Osteoblast (primary cell): ENCODE measurements around the gene SAMD7. TPM values are rescaled to one million over a fixed set of nuclear protein-coding genes. Genes with fewer than 3 reads are reported as not detected.
A peak's percentile ranks its signal among the peaks of the same experiment; 100 is the strongest.

Source experiments
- DNase-seq: peaks from one replicate; pipeline ENCODE4 v3.0.0; 2011; ENCODE audit warnings: low spot score, mixed read lengths; ENCODE audit not compliant: insufficient read length; ENCODE audit errors: missing footprints
- H2AFZ ChIP-seq: 2 replicates; pipeline ENCODE4 v1.6.0; 2011; ENCODE audit warnings: mild to moderate bottlenecking, low read length
- H3K27ac ChIP-seq: 2 replicates; pipeline ENCODE4 v1.5.1; 2011; ENCODE audit warnings: mild to moderate bottlenecking, low read depth, low read length, moderate library complexity
- H3K27me3 ChIP-seq: 2 replicates; pipeline ENCODE4 v1.6.0; 2012; ENCODE audit warnings: mild to moderate bottlenecking, control low read depth, inconsistent platforms, low read length, moderate library complexity; ENCODE audit not compliant: insufficient read depth
- H3K36me3 ChIP-seq: 2 replicates; pipeline ENCODE4 v1.5.1; 2011; ENCODE audit warnings: mild to moderate bottlenecking, low read length, control low read depth, moderate library complexity; ENCODE audit not compliant: insufficient read depth
- H3K4me1 ChIP-seq: 2 replicates; pipeline ENCODE4 v1.5.1; 2011; ENCODE audit warnings: mild to moderate bottlenecking, low read length, control low read depth, moderate library complexity; ENCODE audit not compliant: insufficient read depth
- H3K4me2 ChIP-seq: 2 replicates; pipeline ENCODE4 v1.6.0; 2011; ENCODE audit warnings: mild to moderate bottlenecking, low read length; ENCODE audit not compliant: insufficient read depth
- H3K4me3 ChIP-seq: fragments of 200-600 bp; sonication (generic); 3 replicates; pipeline ENCODE4 v1.5.1; 2012; ENCODE audit warnings: mild to moderate bottlenecking, low read length, inconsistent platforms; ENCODE audit not compliant: insufficient read depth
- H3K79me2 ChIP-seq: 2 replicates; pipeline ENCODE4 v1.6.0; 2012; ENCODE audit warnings: mild to moderate bottlenecking, low read length, control low read depth, inconsistent platforms; ENCODE audit not compliant: insufficient read depth
- H3K9me3 ChIP-seq: 2 replicates; pipeline ENCODE4 v1.5.1; 2011; ENCODE audit warnings: low read depth, low read length, control low read depth
- H4K20me1 ChIP-seq: 2 replicates; pipeline ENCODE4 v1.6.0; 2012; ENCODE audit warnings: mild to moderate bottlenecking, low read length, control low read depth; ENCODE audit not compliant: insufficient read depth
- total RNA-seq: library from RNA; depleted of rRNA; stranded (reverse); fragments of >200 nt; gene quantifications from 2 replicates; pipeline ENCODE4 v1.2.3, GENCODE V29; 2012
- TF ChIP-seq, protein P1 (sequence below): IDR thresholded peaks from 2 replicates; pipeline ENCODE4 v1.5.1; 2011; ENCODE audit warnings: mild to moderate bottlenecking, low read depth, low read length, moderate library complexity; ENCODE audit errors: extremely low read depth

Gene SAMD7
- total RNA-seq, 1 donor = not detected

DNA sequence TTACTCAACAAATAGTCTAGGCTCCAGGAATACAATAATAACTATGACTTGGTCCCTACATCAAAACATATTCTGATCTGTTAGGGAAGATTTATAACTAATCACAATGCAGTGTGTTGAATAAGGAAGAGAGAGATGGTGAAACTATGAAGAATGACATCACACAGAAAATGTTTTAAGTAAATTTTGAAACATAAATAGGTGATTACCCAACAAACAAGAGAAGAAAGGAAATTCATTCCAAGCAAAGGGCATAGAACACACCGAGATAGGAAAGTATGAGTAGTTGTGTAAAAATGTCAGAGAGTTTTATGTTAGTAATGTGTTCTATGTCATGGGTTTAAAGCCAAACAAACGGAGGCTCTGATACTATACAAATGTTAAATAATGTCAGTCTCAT is 68.7 kb downstream of the SAMD7 start:
- TF ChIP-seq, protein P1, sequence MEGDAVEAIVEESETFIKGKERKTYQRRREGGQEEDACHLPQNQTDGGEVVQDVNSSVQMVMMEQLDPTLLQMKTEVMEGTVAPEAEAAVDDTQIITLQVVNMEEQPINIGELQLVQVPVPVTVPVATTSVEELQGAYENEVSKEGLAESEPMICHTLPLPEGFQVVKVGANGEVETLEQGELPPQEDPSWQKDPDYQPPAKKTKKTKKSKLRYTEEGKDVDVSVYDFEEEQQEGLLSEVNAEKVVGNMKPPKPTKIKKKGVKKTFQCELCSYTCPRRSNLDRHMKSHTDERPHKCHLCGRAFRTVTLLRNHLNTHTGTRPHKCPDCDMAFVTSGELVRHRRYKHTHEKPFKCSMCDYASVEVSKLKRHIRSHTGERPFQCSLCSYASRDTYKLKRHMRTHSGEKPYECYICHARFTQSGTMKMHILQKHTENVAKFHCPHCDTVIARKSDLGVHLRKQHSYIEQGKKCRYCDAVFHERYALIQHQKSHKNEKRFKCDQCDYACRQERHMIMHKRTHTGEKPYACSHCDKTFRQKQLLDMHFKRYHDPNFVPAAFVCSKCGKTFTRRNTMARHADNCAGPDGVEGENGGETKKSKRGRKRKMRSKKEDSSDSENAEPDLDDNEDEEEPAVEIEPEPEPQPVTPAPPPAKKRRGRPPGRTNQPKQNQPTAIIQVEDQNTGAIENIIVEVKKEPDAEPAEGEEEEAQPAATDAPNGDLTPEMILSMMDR = no peak
- peaks cover 83% of the 10 kb centered on the region for H3K36me3 ChIP-seq
- H4K20me1 ChIP-seq = peaks cover 7% of the 10 kb centered on the region
- no peaks in the 10 kb centered on the region for H3K4me1 ChIP-seq
- H3K79me2 ChIP-seq = peaks cover 24% of the 10 kb centered on the region
- H3K27ac ChIP-seq = peak overlapping the region; percentile 51
- H2AFZ ChIP-seq = no peak overlapping the region
- H3K4me2 ChIP-seq = no peak overlapping the region
- no peak overlapping the region for H3K4me3 ChIP-seq
- no peaks in the 10 kb centered on the region for H3K9me3 ChIP-seq
- no peak for DNase-seq
- H3K27me3 ChIP-seq = no peaks in the 10 kb centered on the region

DNA sequence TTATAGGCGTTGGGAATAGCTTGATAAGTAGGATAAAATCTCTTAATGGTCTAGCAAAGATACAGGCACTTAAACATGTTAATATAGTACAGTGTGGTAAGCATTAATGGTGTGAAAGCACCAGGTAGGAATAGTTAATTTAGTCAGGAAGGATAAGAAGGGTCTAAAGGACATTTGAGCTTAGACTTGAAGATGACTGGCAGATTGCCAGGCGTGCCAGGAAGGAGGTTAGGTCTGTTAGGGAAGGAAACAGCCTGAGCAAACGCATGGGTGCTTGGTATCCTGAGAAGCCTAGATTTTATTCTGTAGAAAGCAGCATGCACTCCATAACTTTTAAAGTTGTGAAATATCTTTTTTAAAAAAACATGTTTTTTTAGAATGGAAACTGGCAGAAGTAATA is 72.9 kb downstream of the SAMD7 start:
- TF ChIP-seq, protein P1 = no peak
- Histone ChIP-seq H3K36me3 (peaks cover 92% of the 10 kb centered on the region), H3K4me1 (no peaks in the 10 kb centered on the region), H4K20me1 (peaks cover 5% of the 10 kb centered on the region), H3K79me2 (peaks cover 3% of the 10 kb centered on the region), H3K4me2 (no peak overlapping the region), H2AFZ (no peak overlapping the region), H3K4me3 (no peak overlapping the region), H3K27me3 (no peaks in the 10 kb centered on the region), H3K27ac (no peak overlapping the region), H3K9me3 (no peaks in the 10 kb centered on the region)
- no peak for DNase-seq

Other genes starting within 250 kb of the SAMD7 start
- 2.2 and 5.6 TPM in 2 replicates for gene MECOM, start 247.9 kb upstream of the SAMD7 start, total RNA-seq
- gene TERC, start 146.5 kb upstream of the SAMD7 start, total RNA-seq = 144 and 200 TPM in 2 replicates
- gene ACTRT3, start 142.0 kb upstream of the SAMD7 start, total RNA-seq = 4.3 and 4.7 TPM in 2 replicates
- gene MYNN, start 138.2 kb upstream of the SAMD7 start, total RNA-seq = 22.1 and 26.8 TPM in 2 replicates
- gene LRRIQ4, start 98.7 kb upstream of the SAMD7 start, total RNA-seq = under 0.01 and 0.29 TPM in 2 replicates
- 2.2 and 2.4 TPM in 2 replicates for gene LRRC34, start 98.7 kb upstream of the SAMD7 start, total RNA-seq
- gene LRRC31, start 41.6 kb upstream of the SAMD7 start, total RNA-seq = not detected in 2 replicates
- gene SEC62, start 55.2 kb downstream of the SAMD7 start, total RNA-seq = 31.5 and 34.2 TPM in 2 replicates
- gene GPR160, start 126.4 kb downstream of the SAMD7 start, total RNA-seq = 0.29 TPM in 1 of 2 replicates, not detected in the other